HG02610 (cell line): ENCODE data around the gene FCER1G.

ENCODE experiments used
- ATAC-seq: cut with Tn5 transposase; IDR thresholded peaks from one replicate; pipeline ENCODE4 v1.9.1; 2021; ENCODE audit warnings: mild to moderate bottlenecking, moderate library complexity; ENCODE audit not compliant: unreplicated experiment

FCER1G gene

GRCh38 chr1:161187311-161187710 is 27.8 kb upstream of the FCER1G start:
- ATAC-seq, result no peak

GRCh38 chr1:161188381-161188780 is 26.7 kb upstream of the FCER1G start:
- ATAC-seq, result no peak

- ATAC-seq, result no peak
Measured at GRCh38 chr1:161189036-161189435, 26.1 kb upstream of the FCER1G start.

GRCh38 chr1:161190962-161191521 is 24.1 kb upstream of the FCER1G start:
- ATAC-seq, result no peak

DNA sequence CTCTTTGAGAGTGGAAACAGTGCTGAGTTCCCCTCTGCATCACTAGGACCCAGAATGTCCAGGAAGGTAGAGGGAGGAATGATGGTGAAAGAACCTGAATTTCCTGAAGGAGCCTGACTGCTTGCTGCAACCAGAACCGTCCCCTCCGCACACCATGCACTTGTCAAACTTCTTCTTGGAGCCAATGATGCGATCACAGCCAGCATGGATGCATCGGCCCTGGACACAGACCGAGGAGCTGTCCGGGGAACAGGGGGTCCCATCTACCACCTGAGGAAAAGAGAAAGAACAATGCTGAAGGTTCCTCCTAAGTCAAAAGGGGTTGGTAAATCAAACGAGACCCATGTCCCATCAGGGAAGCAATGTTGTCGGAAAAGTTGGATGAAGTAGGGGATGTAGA is 23.1 kb upstream of the FCER1G start:
- no peak for ATAC-seq

DNA sequence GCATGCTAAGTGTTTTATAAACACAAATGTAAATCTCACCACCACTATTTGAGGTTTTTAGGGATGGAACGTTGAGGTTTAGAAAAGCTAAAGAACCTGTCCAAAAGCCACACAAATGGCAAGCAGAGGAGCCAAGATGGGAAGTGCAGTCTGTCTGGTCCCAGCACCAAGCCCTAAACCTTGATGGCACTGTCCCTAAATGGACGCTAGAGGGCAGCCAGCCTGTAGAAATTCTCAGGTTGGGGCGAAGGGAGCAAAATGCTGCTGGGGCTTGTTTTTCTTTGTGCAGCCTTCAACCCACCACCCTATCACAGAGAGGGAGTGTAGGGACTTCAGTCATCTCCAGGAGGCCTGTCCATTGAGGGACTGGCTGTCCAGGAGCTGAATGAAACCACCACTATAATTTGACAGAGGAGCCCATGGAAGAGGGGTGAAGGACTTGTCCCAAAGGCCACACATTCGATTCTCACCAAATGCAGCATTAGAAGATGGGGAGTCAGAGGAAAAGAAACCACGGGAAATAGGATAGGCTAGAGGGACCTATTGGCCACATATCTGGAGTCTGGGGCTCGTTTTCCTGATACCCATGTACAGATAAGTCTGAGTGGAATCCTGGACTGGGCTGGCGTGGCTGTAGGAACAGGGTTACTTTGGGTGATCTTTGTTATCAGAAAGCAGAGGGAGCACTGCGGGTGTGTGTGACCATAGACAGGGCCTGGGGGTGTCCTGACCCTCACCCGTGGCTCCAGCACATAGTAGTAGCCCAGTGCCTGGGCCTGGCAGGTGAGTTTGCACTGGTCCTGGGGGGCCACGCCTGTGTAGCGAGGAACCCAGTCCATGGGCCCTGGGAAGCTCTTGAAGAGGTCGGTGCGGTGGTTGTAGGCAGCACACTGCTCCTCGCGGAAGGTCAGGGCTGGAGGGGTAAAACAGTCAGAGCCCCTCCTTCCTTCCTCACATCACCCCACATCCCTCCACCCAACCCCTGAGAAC is 22.3 kb upstream of the FCER1G start:
- peak; percentile 59 for ATAC-seq

GRCh38 chr1:161193561-161194235 is 21.4 kb upstream of the FCER1G start:
- ATAC-seq, result no peak

DNA sequence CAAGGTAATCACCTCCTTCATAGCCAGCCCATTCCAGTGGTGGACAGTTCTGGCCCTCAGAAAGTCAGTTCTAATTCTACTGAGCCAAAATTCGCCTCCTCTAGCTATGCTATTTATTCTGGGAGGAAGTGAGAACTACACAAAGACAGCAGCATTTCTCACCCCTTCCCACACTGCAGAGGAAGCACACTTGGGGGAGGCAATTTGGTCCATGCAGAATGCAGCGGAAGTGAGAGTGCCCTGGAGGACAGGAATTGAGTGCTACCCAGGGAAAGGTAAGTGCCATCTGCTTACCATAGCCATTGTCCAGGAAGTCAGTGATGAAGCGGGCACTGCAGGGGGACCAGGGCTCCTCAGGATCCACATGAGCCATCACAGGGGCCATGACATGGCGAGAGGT is 19.9 kb upstream of the FCER1G start:
- peak; percentile 59 for ATAC-seq

GRCh38 chr1:161196111-161196510 is 19.0 kb upstream of the FCER1G start:
- no peak for ATAC-seq

DNA sequence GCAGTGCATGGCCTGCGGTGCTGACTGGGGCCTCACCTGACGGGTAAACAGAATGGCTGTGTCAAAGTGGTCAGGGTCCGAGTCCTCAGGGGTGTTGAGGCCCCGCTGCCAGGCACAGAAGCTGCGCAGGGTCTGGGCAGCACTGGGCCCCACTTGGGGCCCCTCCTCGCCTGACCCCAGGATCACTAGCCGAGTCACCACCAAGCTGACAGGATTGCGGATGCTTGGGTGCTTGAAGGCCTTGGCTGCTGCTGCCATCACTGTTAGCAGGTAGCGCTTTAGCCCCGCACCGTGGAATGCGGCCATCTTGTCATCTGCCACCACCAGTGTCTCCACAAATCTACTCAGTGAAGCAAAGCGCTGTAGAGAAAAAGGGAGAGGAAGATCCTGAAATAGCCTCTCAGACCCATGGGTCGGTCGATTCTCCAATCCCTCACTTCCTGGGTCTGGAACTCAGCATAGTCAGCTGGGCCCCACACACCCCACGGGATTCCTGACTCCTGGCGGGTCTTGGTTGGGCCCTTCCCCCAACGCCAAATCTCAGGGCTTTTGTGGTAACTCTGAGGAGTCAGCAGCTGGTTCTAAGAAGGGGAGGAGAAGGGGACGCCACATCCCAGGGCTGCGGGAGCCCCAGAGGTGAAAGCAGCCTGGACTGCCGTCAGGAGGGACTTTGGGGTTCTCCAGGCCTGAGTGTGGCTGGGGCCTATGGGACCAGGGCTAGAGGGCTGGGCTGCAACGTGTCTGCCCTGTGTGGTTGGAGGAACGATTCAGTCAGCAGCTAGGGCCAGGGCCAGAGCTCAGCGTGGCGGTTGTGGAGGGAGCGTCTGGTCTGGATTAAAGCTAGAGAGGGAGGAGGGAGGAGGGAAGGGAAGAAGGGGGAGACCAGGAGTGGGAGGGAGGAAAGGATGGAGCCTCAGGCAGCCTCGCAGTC is 18.3 kb upstream of the FCER1G start:
- ATAC-seq, result no peak

DNA sequence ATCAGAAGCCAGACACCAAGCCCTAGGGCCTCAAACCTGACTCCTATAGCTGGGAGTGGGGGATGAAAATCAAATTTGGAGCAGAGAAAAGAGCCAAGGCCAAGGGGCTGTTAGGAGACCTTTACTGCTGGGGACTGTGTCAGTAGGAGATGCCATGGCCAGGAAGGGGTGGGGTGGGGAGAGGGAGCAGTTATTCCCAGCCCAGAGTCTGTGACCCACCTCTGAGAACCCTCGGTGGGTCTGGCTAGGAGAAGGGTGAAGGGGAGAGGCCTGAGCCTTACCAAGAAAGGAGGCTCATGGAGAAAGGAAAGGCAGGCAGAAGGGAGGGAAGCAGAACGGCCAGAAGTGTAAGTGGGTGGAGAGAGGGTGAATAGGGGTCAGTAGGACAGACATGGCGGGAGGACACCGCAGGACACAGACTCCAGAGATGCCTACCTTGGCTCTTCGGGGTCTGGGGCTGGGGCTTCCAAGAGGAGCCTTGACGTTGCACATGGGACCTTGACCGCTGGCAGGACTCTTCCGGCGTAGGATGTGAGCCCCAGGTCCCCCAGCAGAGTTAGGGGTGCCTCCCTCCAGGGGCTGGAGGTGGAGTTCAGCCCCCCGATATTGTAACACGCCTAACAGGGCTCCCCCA is 17.4 kb upstream of the FCER1G start:
- ATAC-seq, result no peak

DNA sequence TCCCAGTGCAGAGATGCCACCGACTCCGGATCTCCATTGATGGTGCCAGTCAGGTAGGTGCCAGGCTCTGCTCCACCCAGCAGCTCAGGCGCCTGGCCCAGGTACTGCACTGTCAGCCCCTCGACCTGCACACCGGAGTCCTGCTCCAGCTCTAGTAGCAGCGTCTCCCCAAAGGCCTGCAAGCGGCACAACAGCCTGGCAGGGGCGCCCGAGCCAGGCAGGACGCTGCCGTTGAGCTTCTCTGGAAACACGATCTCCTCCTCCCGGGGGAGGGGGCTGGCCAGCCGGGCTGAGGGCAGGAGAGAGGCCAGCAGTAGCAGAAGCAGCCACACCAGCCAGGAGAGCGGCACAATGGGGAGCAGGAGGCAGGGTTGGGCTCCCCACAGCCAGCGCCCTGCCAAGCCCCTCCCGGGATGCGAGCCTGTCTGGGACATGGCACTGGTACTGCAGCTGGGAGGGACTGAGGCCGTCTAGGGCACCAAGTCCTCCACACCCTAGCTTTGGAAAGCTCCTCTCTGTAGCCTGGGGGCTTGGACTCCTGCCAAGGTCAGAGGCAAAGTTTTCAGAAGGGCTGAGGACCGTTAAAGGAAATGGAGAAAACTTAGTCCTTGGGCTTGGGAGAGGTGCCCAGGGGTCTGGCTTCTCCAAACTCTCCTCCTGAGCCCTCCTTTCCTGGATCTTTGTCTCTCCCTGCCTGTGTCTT is 16.8 kb upstream of the FCER1G start:
- no peak for ATAC-seq

DNA sequence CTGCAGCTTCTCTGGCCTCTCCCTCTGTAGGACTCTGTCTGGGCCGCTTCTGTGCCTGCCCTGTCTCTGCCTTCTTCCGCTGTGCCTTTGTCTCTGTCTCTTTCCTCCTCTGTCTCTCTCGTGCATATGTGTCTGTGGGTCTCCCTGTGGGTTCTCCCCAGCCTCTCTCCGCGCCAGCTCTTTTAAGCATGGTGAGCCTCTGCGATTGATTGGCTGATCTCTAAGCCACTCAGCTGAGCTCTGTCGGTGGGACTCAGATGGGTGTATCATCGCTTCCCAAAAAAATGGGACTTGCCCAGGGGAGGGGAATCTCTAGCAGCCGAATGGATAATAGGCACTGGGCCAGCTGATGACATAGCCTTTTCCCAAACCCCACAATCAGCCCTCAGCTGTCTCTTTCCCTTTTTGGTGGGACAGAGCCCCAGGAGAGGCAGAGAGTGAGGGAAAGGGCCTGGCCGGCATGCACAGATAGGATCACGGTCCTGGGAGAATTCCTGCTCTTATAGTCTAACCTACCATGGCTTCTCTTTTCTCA is 16.1 kb upstream of the FCER1G start, which contains the start of gene ADAMTS4:
TSS of gene ADAMTS4 (minus strand) at position 158 of the 535 bp plus-strand sequence. CDS start 427 bp downstream, outside the sequence.
- ATAC-seq, result no peak

GRCh38 chr1:161199506-161200139 is 15.5 kb upstream of the FCER1G start:
- ATAC-seq, result no peak

DNA sequence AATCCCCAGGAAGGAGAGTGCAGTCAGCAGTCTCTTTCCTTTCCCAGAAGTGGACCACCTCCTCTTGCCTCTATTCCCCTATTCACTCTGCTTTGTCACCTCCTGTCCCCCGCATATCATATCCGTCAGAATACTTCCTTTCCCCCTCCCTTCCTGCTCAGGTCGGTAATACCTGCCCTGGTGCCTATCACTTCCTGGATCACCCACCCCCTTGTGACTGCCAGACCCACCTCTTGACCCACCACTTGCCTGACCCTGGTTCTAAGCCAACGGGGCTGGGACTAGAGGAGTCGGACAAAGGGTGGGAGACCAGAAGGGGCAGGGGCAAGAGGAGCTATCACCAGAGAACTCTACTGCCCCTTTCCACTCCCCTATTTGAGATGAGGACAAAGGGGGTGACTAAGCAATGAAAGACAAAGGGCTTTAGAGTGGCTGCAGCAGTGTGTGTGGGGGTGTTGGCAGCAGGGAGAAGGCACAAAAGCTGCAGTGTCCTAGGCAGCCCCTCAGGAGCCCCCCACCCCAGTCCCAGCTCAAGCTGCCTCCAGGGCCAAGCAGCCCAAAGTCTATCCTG is 14.6 kb upstream of the FCER1G start:
- no peak for ATAC-seq

- no peak for ATAC-seq
Measured at GRCh38 chr1:161200992-161201835, 13.9 kb upstream of the FCER1G start.
